Mammary epithelial cell (primary cell): Measurements from ENCODE around the gene ZCCHC3.

Experiments
- CTCF ChIP-seq, 2 donors: IDR thresholded peaks in 1 of 2; conservative IDR thresholded peaks in 1 of 2; 2 replicates each; pipeline ENCODE4 v1.5.1; 2011 to 2012; ENCODE audit warnings: inconsistent platforms in 2 of 2, low read length in 2 of 2, mild to moderate bottlenecking in 2 of 2, control low read depth in 1 of 2, low read depth in 1 of 2; ENCODE audit not compliant: insufficient read depth in 1 of 2; ENCODE audit errors: extremely low read depth in 1 of 2
- EZH2 ChIP-seq: IDR thresholded peaks from 2 replicates; pipeline ENCODE4 v1.6.1; 2012; ENCODE audit warnings: low read length, inconsistent platforms, borderline replicate concordance

GRCh38 chr20:258269-258858 is 39.0 kb upstream of the ZCCHC3 start:
- no peak for TF ChIP-seq CTCF (conservative IDR thresholded peaks at IDR 0.05 in 1 of 2, IDR thresholded peaks at IDR 0.05 in 1 of 2; ENCODE audit: extremely low read depth in 1 of 2, insufficient read depth in 1 of 2, low read depth in 1 of 2, low read length in 2 of 2)
- no peak for TF ChIP-seq EZH2
